ENCODE measurements around the gene ELP6.
"Not testable (repeated sequence)": the region's sequence is repeated elsewhere in the genome, so short reads cannot be mapped to it uniquely, and the experiment has no call there.

ELP6 gene

DNA sequence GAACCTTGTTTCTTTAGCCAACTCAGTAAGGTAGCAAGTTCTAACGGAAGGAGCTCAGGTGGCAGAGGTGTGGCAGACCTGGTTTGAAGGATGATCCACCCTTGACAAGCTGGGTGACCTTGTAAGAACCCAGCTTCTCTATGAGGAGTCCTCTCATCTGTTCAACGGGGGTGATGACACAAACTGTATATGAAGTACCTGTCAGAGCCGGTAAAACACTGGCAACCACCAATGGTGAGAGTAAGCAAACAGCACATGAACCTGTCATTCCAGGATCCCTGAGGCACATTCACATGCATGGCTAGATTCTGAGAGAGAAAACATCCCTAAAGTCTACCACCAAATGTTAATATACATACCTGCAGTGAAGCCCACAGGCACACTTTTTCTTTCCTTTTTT, 40.1 kb downstream of the ELP6 start:
- Histone ChIP-seq H3K36me3 (ENCODE audit: insufficient read depth, low read length) (no peaks in the 10 kb centered on the region), H3K4me3 (ENCODE audit: low read length) (no peak overlapping the region), H3K27me3 (ENCODE audit: insufficient read depth, low read length) (no peaks in the 10 kb centered on the region), H3K9me3 (ENCODE audit: low read length) (no peaks in the 10 kb centered on the region), H3K4me1 (ENCODE audit: insufficient read depth, low read length) (peaks cover 7% of the 10 kb centered on the region), H2AFZ (ENCODE audit: low read depth, low read length) (no peak overlapping the region)

DNA sequence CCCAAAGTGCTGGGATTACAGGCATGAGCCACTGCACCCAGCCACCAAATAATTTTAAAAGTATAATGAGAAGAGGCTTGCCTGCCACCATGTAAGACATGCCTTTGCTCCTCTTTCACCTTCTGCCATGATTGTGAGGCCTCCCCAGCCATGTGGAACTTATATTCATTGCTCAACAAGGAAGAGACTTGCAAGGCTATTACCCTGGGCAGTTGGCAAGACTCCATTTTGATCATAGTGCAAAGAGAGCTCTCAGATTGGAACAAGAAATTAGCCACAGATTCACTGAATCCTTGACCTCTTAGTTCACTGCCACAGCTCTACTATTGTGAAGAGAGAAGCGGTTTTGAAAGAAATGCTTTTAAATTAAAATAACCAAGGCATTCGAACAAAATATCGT, 43.9 kb downstream of the ELP6 start:
- Histone ChIP-seq H3K27me3 (ENCODE audit: insufficient read depth, low read length) (no peaks in the 10 kb centered on the region), H3K4me1 (ENCODE audit: insufficient read depth, low read length) (peaks cover 3% of the 10 kb centered on the region), H3K9me3 (ENCODE audit: low read length) (peaks cover 3% of the 10 kb centered on the region), H2AFZ (ENCODE audit: low read depth, low read length) (no peak overlapping the region), H3K36me3 (ENCODE audit: insufficient read depth, low read length) (peaks cover 2% of the 10 kb centered on the region), H3K4me3 (ENCODE audit: low read length) (no peak overlapping the region)

DNA sequence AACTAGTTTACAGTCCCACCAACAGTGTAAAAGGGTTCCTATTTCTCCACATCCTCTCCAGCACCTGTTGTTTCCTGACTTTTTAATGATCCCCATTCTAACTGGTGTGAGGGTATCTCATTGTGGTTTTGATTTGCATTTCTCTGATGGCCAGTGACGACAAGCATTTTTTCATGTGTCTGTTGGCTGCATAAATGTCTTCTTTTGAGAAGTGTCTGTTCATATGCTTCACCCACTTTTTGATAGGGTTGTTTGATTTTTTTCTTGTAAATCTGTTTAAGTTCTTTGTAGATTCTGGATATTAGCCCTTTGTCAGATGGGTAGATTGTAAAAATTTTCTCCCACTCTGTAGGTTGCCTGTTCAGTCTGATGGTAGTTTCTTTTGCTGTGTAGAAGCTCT, 45.2 kb downstream of the ELP6 start:
- H3K9me3 ChIP-seq (ENCODE audit: low read length); H3K4me1 ChIP-seq (ENCODE audit: insufficient read depth, low read length); H2AFZ ChIP-seq (ENCODE audit: low read depth, low read length); H3K36me3 ChIP-seq (ENCODE audit: insufficient read depth, low read length); H3K4me3 ChIP-seq (ENCODE audit: low read length); H3K27me3 ChIP-seq (ENCODE audit: insufficient read depth, low read length): not testable (repeated sequence)

DNA sequence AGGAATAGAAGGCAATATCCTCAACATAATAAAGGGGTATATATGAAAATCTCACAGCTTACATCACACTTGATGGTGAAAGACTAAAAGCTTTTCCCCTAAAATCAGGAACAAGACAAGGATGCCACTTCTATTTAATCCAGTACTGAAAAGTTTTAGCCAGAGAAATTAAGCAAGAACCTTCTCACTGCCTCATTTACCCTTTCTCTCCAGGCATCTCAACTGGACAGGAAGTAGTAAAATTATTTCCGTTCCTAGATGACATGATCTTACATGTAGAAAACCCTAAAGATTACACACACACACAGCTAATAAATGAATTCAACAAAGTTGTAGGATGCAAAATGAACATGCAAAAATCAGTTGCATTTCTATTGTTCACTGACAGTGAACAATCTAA, 48.9 kb downstream of the ELP6 start:
- Histone ChIP-seq H3K9me3 (ENCODE audit: low read length) (peaks cover 3% of the 10 kb centered on the region), H3K27me3 (ENCODE audit: insufficient read depth, low read length) (no peaks in the 10 kb centered on the region), H2AFZ (ENCODE audit: low read depth, low read length) (no peak overlapping the region), H3K4me1 (ENCODE audit: insufficient read depth, low read length) (no peaks in the 10 kb centered on the region), H3K36me3 (ENCODE audit: insufficient read depth, low read length) (peaks cover 2% of the 10 kb centered on the region), H3K4me3 (ENCODE audit: low read length) (no peak overlapping the region)

DNA sequence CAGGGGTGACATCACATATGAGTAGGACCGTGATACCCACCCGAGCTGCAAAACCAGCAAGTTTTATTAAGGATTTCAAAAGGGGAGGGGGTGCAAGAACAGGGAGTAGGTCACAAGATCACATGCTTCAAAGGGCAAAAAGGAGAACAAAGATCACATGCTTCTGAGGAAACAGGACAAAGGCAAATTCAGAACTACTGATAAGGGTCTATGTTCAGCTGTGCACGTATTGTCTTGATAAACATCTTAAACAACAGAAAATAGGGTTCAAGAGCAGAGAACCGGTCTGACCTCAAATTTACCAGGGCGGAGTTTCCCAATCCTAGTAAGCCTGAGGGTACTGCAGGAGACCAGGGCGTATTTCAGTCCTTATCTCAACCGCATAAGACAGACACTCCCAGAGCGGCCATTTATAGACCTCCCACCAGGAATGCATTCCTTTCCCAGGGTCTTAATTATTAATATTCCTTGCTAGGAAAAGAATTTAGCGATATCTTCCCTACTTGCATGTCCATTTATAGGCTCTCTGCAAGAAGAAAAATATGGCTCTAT, 53.9 kb downstream of the ELP6 start:
- H2AFZ ChIP-seq (ENCODE audit: low read depth, low read length); H3K27me3 ChIP-seq (ENCODE audit: insufficient read depth, low read length); H3K4me1 ChIP-seq (ENCODE audit: insufficient read depth, low read length); H3K9me3 ChIP-seq (ENCODE audit: low read length); H3K36me3 ChIP-seq (ENCODE audit: insufficient read depth, low read length); H3K4me3 ChIP-seq (ENCODE audit: low read length): not testable (repeated sequence)

DNA sequence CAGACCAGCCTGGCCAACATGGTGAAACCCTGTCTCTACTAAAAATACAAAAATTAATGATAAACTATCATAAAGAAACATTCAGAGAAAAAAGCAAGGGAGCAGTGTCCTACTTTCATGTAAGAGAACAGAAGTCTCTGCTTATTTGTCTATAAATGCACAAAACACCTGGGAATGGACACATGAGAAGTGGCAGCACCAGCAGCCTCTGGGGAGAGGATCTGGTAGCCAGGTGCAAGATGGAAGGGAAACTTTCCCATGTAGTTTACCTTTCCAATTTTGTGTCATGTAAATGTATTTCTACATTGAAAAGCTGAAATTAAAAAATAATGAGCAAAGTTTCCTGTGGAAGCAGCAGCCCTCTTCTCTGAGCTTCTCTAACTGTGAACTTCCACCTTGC, 56.5 kb downstream of the ELP6 start:
- Histone ChIP-seq H2AFZ (ENCODE audit: low read depth, low read length) (no peak overlapping the region), H3K27me3 (ENCODE audit: insufficient read depth, low read length) (no peaks in the 10 kb centered on the region), H3K9me3 (ENCODE audit: low read length) (no peaks in the 10 kb centered on the region), H3K36me3 (ENCODE audit: insufficient read depth, low read length) (no peaks in the 10 kb centered on the region), H3K4me1 (ENCODE audit: insufficient read depth, low read length) (no peaks in the 10 kb centered on the region), H3K4me3 (ENCODE audit: low read length) (no peak overlapping the region)

DNA sequence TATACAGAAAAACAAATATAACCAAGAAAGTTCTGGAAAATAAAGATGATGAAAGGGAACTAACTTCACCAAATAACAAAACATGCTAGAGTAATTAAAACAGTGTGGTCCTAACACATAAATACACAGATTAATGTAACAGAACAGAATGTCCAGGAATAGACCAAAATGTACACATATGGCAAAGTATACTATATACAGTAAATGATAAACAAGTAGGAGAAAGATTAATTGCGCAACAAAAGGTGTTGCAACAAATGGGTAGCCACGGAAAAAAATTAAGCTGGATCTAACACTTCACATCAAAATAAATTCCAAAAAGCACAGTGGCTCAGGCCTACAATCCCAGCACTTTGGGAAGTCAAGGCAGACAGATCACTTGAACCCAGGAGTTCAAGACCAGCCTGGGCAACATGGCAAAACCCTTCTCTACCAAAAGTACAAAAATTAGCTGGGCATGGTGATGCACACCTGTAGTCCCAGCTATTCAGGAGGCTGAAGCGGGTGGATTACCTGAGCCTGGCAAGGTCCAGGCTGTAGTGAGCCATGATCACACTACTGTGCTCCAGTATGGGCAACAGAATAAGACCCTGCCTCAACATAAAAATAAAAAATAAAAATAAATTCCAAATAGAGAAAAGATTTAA, 57.6 kb downstream of the ELP6 start:
- H3K9me3 ChIP-seq (ENCODE audit: low read length) = no peaks in the 10 kb centered on the region
- H3K36me3 ChIP-seq (ENCODE audit: insufficient read depth, low read length) = no peaks in the 10 kb centered on the region
- no peak overlapping the region for H2AFZ ChIP-seq (ENCODE audit: low read depth, low read length)
- H3K27me3 ChIP-seq (ENCODE audit: insufficient read depth, low read length) = no peaks in the 10 kb centered on the region
- no peak overlapping the region for H3K4me3 ChIP-seq (ENCODE audit: low read length)
- H3K4me1 ChIP-seq (ENCODE audit: insufficient read depth, low read length) = no peaks in the 10 kb centered on the region

DNA sequence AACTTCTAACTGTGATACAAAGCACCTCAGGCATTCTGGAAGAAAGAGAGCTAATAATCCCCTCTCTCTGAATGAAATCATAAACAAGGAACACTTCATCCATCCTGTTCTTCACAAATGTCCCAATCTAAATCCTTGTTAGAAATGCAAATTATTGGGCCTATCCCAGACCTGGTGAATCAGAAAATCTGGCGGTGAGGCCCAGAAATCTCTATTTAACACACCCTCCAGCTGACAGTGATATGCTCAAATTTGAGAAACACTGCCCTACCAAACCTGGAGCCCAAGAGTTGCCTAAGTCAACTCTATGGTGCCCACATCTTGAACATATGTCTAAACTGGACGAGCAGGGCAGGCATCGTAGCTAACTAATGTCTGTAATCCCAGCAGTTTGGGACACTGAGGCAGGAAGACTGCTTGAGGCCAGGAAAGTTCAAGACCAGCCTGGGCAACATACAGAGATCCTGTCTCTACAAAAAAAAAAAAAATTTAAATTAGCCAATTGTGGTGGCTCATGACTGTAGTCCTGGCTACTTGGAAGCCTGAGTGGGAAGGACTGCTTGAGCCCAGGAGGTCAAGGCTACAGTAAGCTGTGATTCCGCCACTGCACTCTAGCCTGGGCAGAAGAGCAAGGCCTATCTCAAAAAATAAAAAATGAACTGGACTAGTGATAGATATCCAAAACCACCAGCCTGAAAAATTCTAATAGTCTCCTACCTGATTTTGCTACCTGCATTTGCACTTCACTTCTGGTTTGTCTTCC, 60.9 kb downstream of the ELP6 start:
- no peaks in the 10 kb centered on the region for H3K27me3 ChIP-seq (ENCODE audit: insufficient read depth, low read length)
- no peaks in the 10 kb centered on the region for H3K4me1 ChIP-seq (ENCODE audit: insufficient read depth, low read length)
- H3K36me3 ChIP-seq (ENCODE audit: insufficient read depth, low read length) = no peaks in the 10 kb centered on the region
- H3K9me3 ChIP-seq (ENCODE audit: low read length) = no peaks in the 10 kb centered on the region
- H2AFZ ChIP-seq (ENCODE audit: low read depth, low read length) = no peak overlapping the region
- no peak overlapping the region for H3K4me3 ChIP-seq (ENCODE audit: low read length)

All from neuron (in vitro differentiated cells).